ENCODE data around the gene FAM169A. TPM values are rescaled to one million over a fixed set of nuclear protein-coding genes. Genes with fewer than 3 reads are reported as not detected.
"Not testable (repeated sequence)": the region's sequence is repeated elsewhere in the genome, so short reads cannot be mapped to it uniquely, and the experiment has no call there.

The FAM169A gene
- total RNA-seq, 1 experiment from 2014 or later, result 301 TPM

DNA sequence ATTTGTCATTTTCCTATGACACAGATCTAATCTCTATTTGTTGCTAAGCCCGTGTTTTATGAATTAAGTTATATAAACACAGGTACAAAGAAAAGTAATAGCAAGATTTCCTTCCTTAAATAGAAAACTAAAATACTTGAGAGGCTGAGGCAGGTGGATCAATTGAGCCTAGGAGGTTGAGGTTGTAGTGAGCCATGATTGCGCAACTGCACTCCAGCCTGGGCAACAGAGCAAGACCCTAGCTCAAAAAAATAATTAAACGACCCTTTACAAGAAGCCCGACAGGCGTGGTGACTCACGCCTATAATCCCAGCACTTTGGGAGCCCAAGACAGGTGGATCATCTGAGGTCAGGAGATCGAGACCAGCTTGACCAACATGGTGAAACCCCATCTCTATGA lies 36.8 kb downstream of the FAM169A start:
- in situ Hi-C loops (cut with HindIII; ENCODE audit: low sequenced_read_pairs), result no loop called here
- no peak for DNase-seq (ENCODE audit: low spot score)

GRCh38 chr5:74822288-74822687 lies 43.9 kb downstream of the FAM169A start:
- DNase-seq (ENCODE audit: low spot score), result no peak
- in situ Hi-C loops (cut with HindIII; ENCODE audit: low sequenced_read_pairs), result no loop called here

- in situ Hi-C loops (cut with HindIII; ENCODE audit: low sequenced_read_pairs), result no loop called here
- no peak for DNase-seq (ENCODE audit: low spot score)
Measured at GRCh38 chr5:74816875-74817274, 49.3 kb downstream of the FAM169A start.

DNA sequence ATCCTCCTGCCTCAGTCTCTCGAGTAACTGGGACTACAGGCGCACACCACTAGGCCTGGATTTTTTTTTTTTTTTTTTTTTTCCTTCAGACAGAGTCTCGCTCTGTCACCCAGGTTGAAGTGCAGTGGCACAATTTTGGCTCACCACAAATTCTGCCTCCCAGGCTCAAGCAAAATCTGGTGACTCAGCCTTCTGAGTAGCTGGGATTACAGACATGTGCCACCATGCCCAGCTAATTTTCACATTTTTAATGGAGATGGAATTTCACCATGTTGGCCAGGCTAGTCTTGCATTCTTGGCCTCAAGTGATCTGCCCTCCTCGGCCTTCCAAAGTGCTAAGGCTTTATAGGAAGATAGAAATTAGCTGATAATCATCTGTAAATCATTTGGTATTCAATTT lies 55.3 kb downstream of the FAM169A start:
- in situ Hi-C loops (cut with HindIII; ENCODE audit: low sequenced_read_pairs), result no loop called here
- no peak for DNase-seq (ENCODE audit: low spot score)

GRCh38 chr5:74801941-74802340 lies 64.2 kb downstream of the FAM169A start:
- DNase-seq (ENCODE audit: low spot score), result no peak
- in situ Hi-C loops (cut with HindIII; ENCODE audit: low sequenced_read_pairs), result no loop called here

- in situ Hi-C loops (cut with HindIII; ENCODE audit: low sequenced_read_pairs), result no loop called here
- no peak for DNase-seq (ENCODE audit: low spot score)
Measured at GRCh38 chr5:74801197-74801596, 65.0 kb downstream of the FAM169A start.

DNA sequence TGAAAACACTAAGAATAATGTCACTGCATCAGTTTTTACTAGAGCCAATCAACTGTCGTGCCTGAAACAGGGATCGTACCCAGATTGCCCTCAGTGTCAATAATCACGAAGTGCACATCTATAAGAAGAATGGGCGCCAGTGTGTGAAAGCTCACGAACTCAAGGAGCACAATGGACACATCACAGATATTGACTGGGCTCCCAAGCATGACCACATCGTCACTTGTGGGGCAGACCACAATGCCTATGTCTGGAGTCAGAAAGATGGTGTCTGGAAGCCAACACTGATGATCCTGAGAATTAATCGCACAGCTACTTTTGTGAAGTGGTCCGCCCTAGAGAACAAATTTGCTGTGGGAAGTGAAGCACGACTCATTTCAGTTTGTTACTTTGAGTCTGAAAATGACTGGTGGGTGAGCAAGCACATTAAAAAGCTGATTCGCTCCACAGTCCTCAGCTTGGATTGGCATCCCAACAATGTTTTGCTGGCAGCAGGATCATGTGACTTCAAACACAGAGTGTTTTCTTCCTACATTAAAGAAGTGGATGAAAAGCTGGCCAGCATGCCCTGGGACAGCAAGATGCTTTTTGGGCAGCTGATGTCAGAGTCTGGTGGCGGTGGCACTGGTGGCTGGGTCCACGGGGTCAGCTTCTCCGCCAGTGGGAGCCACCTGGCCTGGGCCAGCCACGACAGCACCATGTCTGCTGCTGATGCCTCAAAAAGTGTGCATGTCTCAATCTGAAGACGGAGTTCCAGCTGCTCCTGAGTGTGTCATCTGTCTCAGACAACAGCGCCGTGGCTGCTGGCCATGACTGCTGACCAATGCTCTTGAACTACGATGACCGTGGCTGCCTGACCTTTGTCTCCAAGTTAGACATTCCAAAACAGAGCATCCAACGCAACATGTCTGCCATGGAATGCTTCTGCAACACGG lies 66.9 kb downstream of the FAM169A start:
- DNase-seq (ENCODE audit: low spot score), result no peak

GRCh38 chr5:74791669-74792068 lies 74.5 kb downstream of the FAM169A start:
- DNase-seq (ENCODE audit: low spot score); in situ Hi-C loops (cut with HindIII; ENCODE audit: low sequenced_read_pairs): not testable (repeated sequence)

More for the DNA sequence above, 66.9 kb downstream of the FAM169A start:
- in situ Hi-C loops (cut with HindIII; ENCODE audit: low sequenced_read_pairs), result no loop called here

DNA sequence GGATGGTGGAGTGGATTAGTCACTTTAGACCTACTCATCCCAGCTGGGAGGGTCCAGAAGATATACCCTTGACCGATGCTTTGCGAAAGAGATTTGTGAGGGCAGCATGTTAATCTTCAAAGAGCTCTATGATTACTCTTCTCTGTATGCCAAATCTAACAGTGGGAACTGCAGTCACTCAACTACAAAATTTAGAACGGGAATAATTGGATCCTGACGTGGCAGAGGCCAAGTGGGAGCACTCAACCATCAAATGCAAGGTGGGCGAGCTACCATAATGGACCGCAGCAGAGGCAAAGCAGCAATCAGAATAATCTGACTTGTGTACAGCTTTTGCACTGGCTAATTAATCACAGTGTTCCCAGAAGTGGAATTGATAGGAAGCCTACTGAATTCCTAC lies 78.8 kb downstream of the FAM169A start:
- in situ Hi-C loops (cut with HindIII; ENCODE audit: low sequenced_read_pairs), result no loop called here
- DNase-seq (ENCODE audit: low spot score), result no peak

GRCh38 chr5:74786851-74787250 lies 79.3 kb downstream of the FAM169A start:
- in situ Hi-C loops (cut with HindIII; ENCODE audit: low sequenced_read_pairs), result no loop called here
- no peak for DNase-seq (ENCODE audit: low spot score)

DNA sequence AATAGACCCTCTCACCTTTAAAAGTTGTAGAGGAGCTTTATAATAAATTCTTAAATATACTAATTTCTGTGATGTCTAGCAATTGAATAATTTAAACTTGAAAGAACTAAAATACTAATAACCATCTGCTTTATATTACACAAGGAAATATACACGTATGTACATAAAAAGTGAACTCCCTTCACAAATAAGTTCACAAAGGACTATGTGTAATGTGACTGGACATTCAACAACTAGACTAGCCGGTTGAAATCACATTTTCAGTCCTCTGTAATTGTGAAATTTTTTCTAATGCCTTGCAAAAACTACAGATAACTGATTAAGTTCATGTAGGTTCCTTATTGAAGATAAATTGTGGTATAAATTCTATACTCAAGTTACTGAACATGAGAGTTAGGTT lies 87.6 kb downstream of the FAM169A start:
- in situ Hi-C loops (cut with HindIII; ENCODE audit: low sequenced_read_pairs), result no loop called here

GRCh38 chr5:74772359-74772758 lies 93.8 kb downstream of the FAM169A start:
- in situ Hi-C loops (cut with HindIII; ENCODE audit: low sequenced_read_pairs), result no loop called here
- no peak for DNase-seq (ENCODE audit: low spot score)

More for the DNA sequence above, 87.6 kb downstream of the FAM169A start:
- no peak for DNase-seq (ENCODE audit: low spot score)

DNA sequence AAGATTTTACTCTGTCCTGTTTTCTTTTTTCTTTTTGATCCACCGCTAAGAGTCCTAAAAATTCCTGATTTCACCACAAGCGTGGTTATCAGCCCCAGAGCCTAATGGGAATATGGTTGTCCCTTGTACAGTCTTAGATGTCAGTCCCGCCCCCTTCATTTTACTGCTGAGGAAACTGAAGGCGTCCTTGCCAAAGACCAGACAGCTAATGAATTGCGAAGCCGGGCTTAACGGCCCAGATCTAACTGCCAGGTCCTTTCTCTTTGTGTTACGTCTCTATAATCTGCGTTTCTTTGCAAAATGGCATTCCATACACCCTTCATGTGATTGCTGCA lies 98.6 kb downstream of the FAM169A start:
- in situ Hi-C loops (cut with HindIII; ENCODE audit: low sequenced_read_pairs), result no loop called here
- peak; percentile 66 for DNase-seq (ENCODE audit: low spot score)

DNA sequence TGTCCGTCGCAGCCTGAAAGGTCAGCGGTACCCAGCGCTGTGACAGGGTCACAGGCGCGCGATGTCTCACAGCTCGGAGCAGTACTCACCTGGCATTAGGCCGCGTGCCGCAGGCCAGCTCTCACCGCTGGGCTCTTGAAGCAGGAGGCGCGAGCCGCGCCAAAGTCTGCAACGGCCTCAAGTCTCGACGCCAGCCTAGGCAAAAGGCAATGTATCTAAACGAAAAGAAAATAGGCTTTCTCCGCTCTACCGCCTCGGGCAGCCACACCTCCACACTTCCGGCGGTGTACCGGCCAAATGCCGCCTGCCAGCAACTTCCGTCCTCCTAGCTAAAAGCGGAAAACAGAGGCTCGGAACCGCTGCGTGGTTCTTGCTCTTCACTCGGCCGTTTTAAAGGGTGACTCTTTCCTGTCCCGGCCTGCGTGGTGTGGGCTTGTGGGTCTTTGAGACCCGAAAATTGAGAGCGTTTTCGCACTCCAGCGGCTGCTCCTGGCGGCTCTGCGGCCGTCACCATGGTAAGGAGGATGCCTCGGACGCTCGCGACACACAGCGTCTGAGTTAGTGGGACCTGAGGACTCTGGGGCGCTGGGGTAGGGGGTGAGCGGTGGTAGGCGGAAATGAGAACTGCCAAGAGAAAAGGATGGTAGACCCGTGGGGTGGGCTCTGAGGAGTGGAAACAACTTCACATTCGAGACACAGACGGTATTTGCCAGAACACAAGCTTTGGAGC lies 99.2 kb downstream of the FAM169A start, which contains the start of the genes GFM2 and NSA2:
Gene GFM2 (minus strand): TSS at position 269 of the 730 bp plus-strand sequence. CDS start 3,375 bp downstream, outside the sequence.
Gene NSA2 (plus strand): TSS at position 401 of the 730 bp plus-strand sequence. CDS start 112 bp downstream, at position 513.
- in situ Hi-C loops (cut with HindIII; ENCODE audit: low sequenced_read_pairs), result no loop called here
- DNase-seq (ENCODE audit: low spot score), result peak; percentile 93

DNA sequence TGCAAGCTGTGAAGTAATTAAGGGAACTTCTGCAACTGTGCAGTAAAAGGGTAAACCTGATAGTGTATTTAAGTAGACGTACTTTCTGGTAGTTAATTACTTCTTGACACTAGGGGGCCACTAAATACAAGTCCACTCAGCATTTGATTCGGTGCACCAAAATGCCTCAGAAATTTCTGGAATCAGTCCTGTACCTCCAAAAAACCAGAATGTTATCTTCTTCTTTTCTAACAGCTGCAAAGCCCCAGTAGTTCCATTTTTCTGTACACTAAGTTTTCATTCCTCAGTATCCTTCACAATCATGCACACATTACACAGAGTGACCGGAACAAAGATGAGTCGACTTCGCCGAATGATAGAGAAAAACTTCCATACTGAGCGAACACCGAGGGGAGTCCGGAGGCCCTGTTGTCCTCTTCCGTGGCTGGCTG lies 99.8 kb downstream of the FAM169A start:
- in situ Hi-C loops (cut with HindIII; ENCODE audit: low sequenced_read_pairs), result no loop called here

DNA sequence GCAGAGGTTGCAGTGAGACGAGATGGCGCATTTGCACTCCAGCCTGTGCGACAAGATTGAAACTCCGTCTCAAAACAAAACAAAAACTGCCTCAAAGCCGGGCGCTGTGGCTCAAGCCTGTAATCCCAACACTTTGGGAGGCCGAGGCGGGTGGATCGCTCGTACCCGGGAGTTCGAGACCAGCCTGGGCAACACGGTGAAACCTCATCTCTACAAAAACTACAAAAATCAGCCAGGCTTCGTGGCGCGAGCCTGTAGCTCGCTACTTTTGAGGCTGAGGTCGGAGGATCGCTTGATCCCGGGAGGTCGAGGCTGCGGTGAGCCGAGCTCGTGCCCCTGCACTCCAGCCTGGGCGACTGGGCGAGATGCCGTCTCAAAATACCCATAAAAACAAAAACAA lies 100.3 kb downstream of the FAM169A start:
- DNase-seq (ENCODE audit: low spot score), result no peak
- in situ Hi-C loops (cut with HindIII; ENCODE audit: low sequenced_read_pairs), result no loop called here

More for the DNA sequence above, 99.8 kb downstream of the FAM169A start:
- peak; percentile 18 for DNase-seq (ENCODE audit: low spot score)

DNA sequence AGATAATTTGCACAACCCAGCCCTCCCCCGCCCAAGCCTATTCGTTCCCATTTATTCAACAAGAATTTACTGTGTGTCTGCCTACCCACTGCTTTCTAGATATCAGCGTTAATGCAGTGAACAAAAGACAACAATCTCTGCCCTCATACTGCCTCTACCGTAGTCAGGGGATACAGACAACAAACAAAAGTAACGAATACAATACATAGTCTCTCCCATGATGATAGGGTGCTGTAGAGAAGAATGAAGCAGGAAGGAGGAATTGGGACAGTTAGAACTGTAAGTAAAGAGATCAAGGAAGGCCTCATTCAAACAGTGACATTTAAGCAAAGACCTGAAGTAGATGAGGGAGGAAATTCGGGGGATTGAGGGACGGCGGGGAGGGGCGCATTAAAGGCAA lies 101.0 kb downstream of the FAM169A start:
- in situ Hi-C loops (cut with HindIII; ENCODE audit: low sequenced_read_pairs), result no loop called here
- no peak for DNase-seq (ENCODE audit: low spot score)

- DNase-seq (ENCODE audit: low spot score), result no peak
- in situ Hi-C loops (cut with HindIII; ENCODE audit: low sequenced_read_pairs), result no loop called here
Measured at GRCh38 chr5:74763504-74763903, 102.7 kb downstream of the FAM169A start.

DNA sequence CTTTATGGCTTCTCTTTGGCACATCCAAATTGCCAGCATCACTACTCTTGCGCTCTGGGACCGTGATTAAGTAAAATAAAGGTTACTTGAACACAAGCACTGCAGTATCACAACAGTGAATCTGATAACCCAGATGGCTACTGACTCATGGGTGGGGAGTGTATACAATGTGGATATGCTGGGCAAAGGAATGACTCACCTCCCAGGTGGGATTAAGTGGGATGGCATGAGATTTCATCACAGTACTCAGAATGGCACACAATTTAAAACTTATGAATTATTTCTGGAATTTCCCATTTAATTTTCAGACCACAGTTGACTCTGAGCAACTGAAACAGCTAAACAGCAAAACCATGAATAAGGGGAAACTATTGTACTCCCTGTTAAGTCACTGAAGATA lies 103.6 kb downstream of the FAM169A start:
- in situ Hi-C loops (cut with HindIII; ENCODE audit: low sequenced_read_pairs), result no loop called here
- no peak for DNase-seq (ENCODE audit: low spot score)

GRCh38 chr5:74761241-74761640 lies 104.9 kb downstream of the FAM169A start:
- no peak for DNase-seq (ENCODE audit: low spot score)
- in situ Hi-C loops (cut with HindIII; ENCODE audit: low sequenced_read_pairs), result no loop called here

Data from G401 (cell line).